Hepatocyte (in vitro differentiated cells): ENCODE data around the gene THSD4. TPM values are rescaled to one million over a fixed set of nuclear protein-coding genes. Genes with fewer than 3 reads are reported as not detected.

Source experiments
- DNase-seq: peaks from one replicate; pipeline ENCODE4 v3.0.0-alpha.2; 2016; ENCODE audit warnings: low spot score
- H2AFZ ChIP-seq: fragments of 200-600 bp; sonication (generic); 2 replicates; pipeline ENCODE4 v1.6.0; 2016; ENCODE audit warnings: antibody characterized with exemption, mild to moderate bottlenecking
- H3K27ac ChIP-seq: fragments of 200-600 bp; sonication (generic); 2 replicates; pipeline ENCODE4 v1.5.1; 2016; ENCODE audit warnings: mild to moderate bottlenecking
- H3K27me3 ChIP-seq: fragments of 200-600 bp; sonication (generic); 2 replicates; pipeline ENCODE4 v1.6.1; 2016
- H3K36me3 ChIP-seq: fragments of 200-600 bp; sonication (generic); replicated peaks from 2 replicates; pipeline ENCODE4 v1.5.1; 2016; ENCODE audit warnings: low read depth; ENCODE audit not compliant: insufficient read depth
- H3K4me1 ChIP-seq: fragments of 200-600 bp; sonication (generic); 2 replicates; pipeline ENCODE4 v1.5.1; 2016; ENCODE audit warnings: mild to moderate bottlenecking, moderate library complexity; ENCODE audit not compliant: insufficient read depth
- H3K4me2 ChIP-seq: fragments of 200-600 bp; sonication (generic); 2 replicates; pipeline ENCODE4 v1.6.0; 2016
- H3K4me3 ChIP-seq: fragments of 200-600 bp; sonication (generic); 2 replicates; pipeline ENCODE4 v1.5.1; 2016; ENCODE audit warnings: mild to moderate bottlenecking
- H3K79me2 ChIP-seq: fragments of 200-600 bp; sonication (generic); 2 replicates; pipeline ENCODE4 v1.6.0; 2017; ENCODE audit warnings: mild to moderate bottlenecking
- H3K9me2 ChIP-seq: fragments of 200-600 bp; sonication (generic); replicated peaks from 2 replicates; pipeline ENCODE4 v1.6.0; 2017; ENCODE audit warnings: mild to moderate bottlenecking; ENCODE audit not compliant: insufficient read depth
- H3K9me3 ChIP-seq: fragments of 200-600 bp; sonication (generic); 2 replicates; pipeline ENCODE4 v1.5.1; 2016; ENCODE audit warnings: low read depth, mild to moderate bottlenecking
- H4K20me1 ChIP-seq: fragments of 200-600 bp; sonication (generic); 2 replicates; pipeline ENCODE4 v1.6.0; 2016; ENCODE audit warnings: mild to moderate bottlenecking; ENCODE audit not compliant: insufficient read depth, poor library complexity, severe bottlenecking
- EZH2 ChIP-seq: fragments of 200-600 bp; sonication (generic); IDR thresholded peaks from 2 replicates; pipeline ENCODE4 v1.6.1; 2016; ENCODE audit warnings: antibody characterized with exemption, mild to moderate bottlenecking, borderline replicate concordance
- EZH2phosphoT487 ChIP-seq: fragments of 200-600 bp; sonication (generic); IDR thresholded peaks from one replicate; pipeline ENCODE4 v1.6.1; 2018; ENCODE audit warnings: antibody characterized with exemption, mild to moderate bottlenecking, low read depth, moderate library complexity; ENCODE audit not compliant: unreplicated experiment, severe bottlenecking
- WGBS: methylation state at CpG from one replicate; pipeline ENCODE4 v1.1.6; 2016; ENCODE audit warnings: low lambda C conversion rate; ENCODE audit errors: missing lambda C conversion rate; 5-methylcytosine and 5-hydroxymethylcytosine counted together
- polyA plus RNA-seq: library from polyadenylated mRNA; unstranded; fragments of >200 nt; fragmentation: Nextera tagmentation; extraction: Ambion mirVana; gene quantifications from 2 replicates; pipeline ENCODE4 v1.2.1, GENCODE V29; 2016
- total RNA-seq: library from RNA; depleted of rRNA; stranded (reverse); fragments of >200 nt; gene quantifications from 2 replicates; pipeline ENCODE4 v1.2.3, GENCODE V29; 2014
- TF ChIP-seq, protein P1 (sequence below): fragments of 200-600 bp; sonication (generic); IDR thresholded peaks from 2 replicates; pipeline ENCODE4 v1.5.1; 2016; ENCODE audit warnings: antibody characterized with exemption, mild to moderate bottlenecking; ENCODE audit not compliant: poor library complexity

The THSD4 gene
- total and polyA plus RNA-seq, 2 experiments from 2014 or later, result 4.3 to 7.0 TPM

GRCh38 chr15:71228403-71228802, 113.1 kb downstream of the THSD4 start:
- H3K36me3 ChIP-seq, result no peaks in the 10 kb centered on the region
- no peak overlapping the region for H3K4me3 ChIP-seq
- H3K9me2 ChIP-seq, result no peaks in the 10 kb centered on the region
- 69% methylated on average over 1 of the region's 1 CpG for WGBS
- no peak overlapping the region for H3K4me2 ChIP-seq
- no peak overlapping the region for H3K27ac ChIP-seq
- no peaks in the 10 kb centered on the region for H4K20me1 ChIP-seq
- TF ChIP-seq EZH2, result no peak
- no peak for TF ChIP-seq EZH2phosphoT487
- peaks cover 4% of the 10 kb centered on the region for H3K4me1 ChIP-seq
- H3K27me3 ChIP-seq, result no peaks in the 10 kb centered on the region
- H2AFZ ChIP-seq, result no peak overlapping the region
- no peak for DNase-seq
- H3K79me2 ChIP-seq, result no peaks in the 10 kb centered on the region
- no peaks in the 10 kb centered on the region for H3K9me3 ChIP-seq

GRCh38 chr15:71230303-71230702, 115.0 kb downstream of the THSD4 start:
- Histone ChIP-seq H3K9me3 (no peaks in the 10 kb centered on the region), H4K20me1 (no peaks in the 10 kb centered on the region), H3K79me2 (no peaks in the 10 kb centered on the region), H3K4me1 (peaks cover 4% of the 10 kb centered on the region), H3K36me3 (no peaks in the 10 kb centered on the region), H2AFZ (no peak overlapping the region), H3K9me2 (no peaks in the 10 kb centered on the region), H3K27me3 (no peaks in the 10 kb centered on the region), H3K27ac (no peak overlapping the region), H3K4me2 (no peak overlapping the region), H3K4me3 (no peak overlapping the region)
- DNase-seq, result no peak
- no peak for TF ChIP-seq EZH2phosphoT487
- TF ChIP-seq, protein P1, sequence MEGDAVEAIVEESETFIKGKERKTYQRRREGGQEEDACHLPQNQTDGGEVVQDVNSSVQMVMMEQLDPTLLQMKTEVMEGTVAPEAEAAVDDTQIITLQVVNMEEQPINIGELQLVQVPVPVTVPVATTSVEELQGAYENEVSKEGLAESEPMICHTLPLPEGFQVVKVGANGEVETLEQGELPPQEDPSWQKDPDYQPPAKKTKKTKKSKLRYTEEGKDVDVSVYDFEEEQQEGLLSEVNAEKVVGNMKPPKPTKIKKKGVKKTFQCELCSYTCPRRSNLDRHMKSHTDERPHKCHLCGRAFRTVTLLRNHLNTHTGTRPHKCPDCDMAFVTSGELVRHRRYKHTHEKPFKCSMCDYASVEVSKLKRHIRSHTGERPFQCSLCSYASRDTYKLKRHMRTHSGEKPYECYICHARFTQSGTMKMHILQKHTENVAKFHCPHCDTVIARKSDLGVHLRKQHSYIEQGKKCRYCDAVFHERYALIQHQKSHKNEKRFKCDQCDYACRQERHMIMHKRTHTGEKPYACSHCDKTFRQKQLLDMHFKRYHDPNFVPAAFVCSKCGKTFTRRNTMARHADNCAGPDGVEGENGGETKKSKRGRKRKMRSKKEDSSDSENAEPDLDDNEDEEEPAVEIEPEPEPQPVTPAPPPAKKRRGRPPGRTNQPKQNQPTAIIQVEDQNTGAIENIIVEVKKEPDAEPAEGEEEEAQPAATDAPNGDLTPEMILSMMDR, result no peak
- no peak for TF ChIP-seq EZH2
- 86% methylated on average over 8 of the region's 8 CpGs for WGBS

DNA sequence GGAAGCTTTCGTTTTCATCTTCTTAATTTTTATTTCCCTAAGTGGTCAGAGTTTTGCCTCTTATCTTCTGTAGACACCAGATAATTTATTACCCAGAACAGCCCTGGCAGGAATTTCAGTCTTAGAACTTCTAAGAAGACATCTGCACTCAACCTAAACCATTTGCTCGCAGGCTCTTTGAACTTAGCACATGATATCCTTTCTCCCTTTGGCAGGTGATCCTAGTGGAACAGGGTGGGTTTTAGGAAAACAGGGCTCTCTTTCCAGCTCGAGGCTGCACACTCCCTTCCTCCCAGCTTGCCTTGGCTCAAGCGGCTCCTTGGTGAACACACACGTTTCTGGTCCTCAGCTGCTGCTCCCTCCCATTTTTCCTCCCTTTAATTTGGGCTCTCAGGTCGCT, 116.5 kb downstream of the THSD4 start:
- no peaks in the 10 kb centered on the region for H4K20me1 ChIP-seq
- no peaks in the 10 kb centered on the region for H3K27me3 ChIP-seq
- H3K27ac ChIP-seq, result no peak overlapping the region
- H3K4me1 ChIP-seq, result peaks cover 4% of the 10 kb centered on the region
- no peak for TF ChIP-seq EZH2
- TF ChIP-seq EZH2phosphoT487, result no peak
- TF ChIP-seq, protein P1, result no peak
- no peaks in the 10 kb centered on the region for H3K9me2 ChIP-seq
- H3K4me3 ChIP-seq, result no peak overlapping the region
- DNase-seq, result peak; percentile 46
- H3K36me3 ChIP-seq, result no peaks in the 10 kb centered on the region
- no peaks in the 10 kb centered on the region for H3K79me2 ChIP-seq
- 44% methylated on average over 6 of the region's 6 CpGs for WGBS
- H3K4me2 ChIP-seq, result peak overlapping the region; percentile 52
- no peak overlapping the region for H2AFZ ChIP-seq
- H3K9me3 ChIP-seq, result no peaks in the 10 kb centered on the region

DNA sequence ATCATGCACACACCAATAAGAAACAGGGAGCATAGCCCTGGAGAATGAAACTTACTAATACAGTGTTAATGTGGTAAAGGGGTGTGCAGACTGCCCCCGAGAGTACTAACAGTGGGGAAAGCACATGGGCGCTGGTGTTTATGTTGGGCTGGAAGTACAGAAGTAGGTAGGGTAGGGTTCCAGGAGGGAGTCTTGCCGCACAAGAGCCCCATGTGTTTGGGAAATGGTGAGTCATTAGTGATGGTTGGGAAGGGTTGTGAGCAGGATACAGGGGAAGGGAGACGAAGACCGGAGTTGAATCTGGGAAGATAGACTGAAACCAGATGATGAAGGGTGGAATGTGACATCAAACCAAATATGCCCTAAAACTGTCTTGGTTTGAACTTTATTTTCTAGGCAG, 117.1 kb downstream of the THSD4 start:
- H3K36me3 ChIP-seq, result no peaks in the 10 kb centered on the region
- WGBS, result 82% methylated on average over 5 of the region's 5 CpGs

More for the DNA sequence above, 117.1 kb downstream of the THSD4 start:
- H3K4me3 ChIP-seq, result no peak overlapping the region
- DNase-seq, result no peak
- TF ChIP-seq EZH2 (no peak), EZH2phosphoT487 (no peak)
- TF ChIP-seq, protein P1, result no peak
- H3K4me1 ChIP-seq, result peaks cover 4% of the 10 kb centered on the region
- no peak overlapping the region for H2AFZ ChIP-seq
- no peaks in the 10 kb centered on the region for H3K79me2 ChIP-seq
- H3K27ac ChIP-seq, result no peak overlapping the region
- H3K9me2 ChIP-seq, result no peaks in the 10 kb centered on the region
- no peaks in the 10 kb centered on the region for H4K20me1 ChIP-seq
- no peaks in the 10 kb centered on the region for H3K9me3 ChIP-seq
- no peaks in the 10 kb centered on the region for H3K27me3 ChIP-seq
- no peak overlapping the region for H3K4me2 ChIP-seq
